ENCODE data around the gene SPAG6. TPM values are rescaled to one million over a fixed set of nuclear protein-coding genes. Genes with fewer than 3 reads are reported as not detected.

The SPAG6 gene
- total RNA-seq, 4 donors from 2014 or later, result not detected

GRCh38 chr10:22316286-22317075, 28.8 kb upstream of the SPAG6 start, which contains the start of gene COMMD3:
Gene COMMD3 (plus strand): TSS chr10:22316388. CDS start chr10:22316418, 30 bp downstream.
- no peaks in the 10 kb centered on the region for H3K36me3 ChIP-seq
- H3K9me3 ChIP-seq, result no peaks in the 10 kb centered on the region
- H3K27ac ChIP-seq, result peak within 1 kb of the TSS; percentile 89 to 96 (median 92)
- 0 to 10% methylated on average over 2 to 7 of the region's 63 CpGs for WGBS, 2 donors (ENCODE audit: low coverage in 1 of 2)
- TF ChIP-seq POLR2A (IDR thresholded peaks at IDR 0.05), result peak; percentile 72 to 76
- TF ChIP-seq CTCF (IDR thresholded peaks at IDR 0.05), result no peak
- TF ChIP-seq POLR2AphosphoS5 (IDR thresholded peaks at IDR 0.05), result peak; percentile 76
- peak; percentile 87 for ATAC-seq
- no peaks in the 10 kb centered on the region for H3K27me3 ChIP-seq
- peak within 1 kb of the TSS; percentile 76 to 99 for H3K4me3 ChIP-seq
- peaks cover 5 to 41% (median 7%) of the 10 kb centered on the region in 3 donors for H3K4me1 ChIP-seq

DNA sequence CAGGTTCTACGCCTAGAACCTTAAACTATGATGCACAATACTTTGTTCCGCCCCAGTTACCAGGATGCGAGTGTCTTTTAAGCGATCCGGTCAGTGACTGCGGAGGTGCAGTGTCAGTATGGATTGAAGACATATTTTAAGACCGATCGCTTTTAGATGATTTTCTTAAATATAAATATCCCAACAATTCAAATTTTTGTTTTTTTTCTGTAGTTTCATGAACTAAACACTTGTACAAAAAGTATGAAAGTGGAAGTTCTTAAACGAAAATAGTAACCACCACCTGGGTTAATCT, 28.3 kb upstream of the SPAG6 start:
- WGBS, 2 donors (ENCODE audit: low coverage in 1 of 2), result 3 to 15% methylated on average over 8 to 9 of the region's 9 CpGs
- no peaks in the 10 kb centered on the region for H3K27me3 ChIP-seq
- H3K9me3 ChIP-seq, result no peaks in the 10 kb centered on the region
- H3K36me3 ChIP-seq, result no peaks in the 10 kb centered on the region
- TF ChIP-seq POLR2AphosphoS5 (IDR thresholded peaks at IDR 0.05) (no peak), EP300 (IDR thresholded peaks at IDR 0.05) (no peak), CTCF (IDR thresholded peaks at IDR 0.05) (no peak), POLR2A (IDR thresholded peaks at IDR 0.05) (no peak)
- peak overlapping the region; percentile 76 to 99 for H3K4me3 ChIP-seq
- peaks cover 5 to 41% (median 7%) of the 10 kb centered on the region in 3 donors for H3K4me1 ChIP-seq
- no peak for ATAC-seq
- peak overlapping the region; percentile 85 to 93 (median 90) for H3K27ac ChIP-seq

DNA sequence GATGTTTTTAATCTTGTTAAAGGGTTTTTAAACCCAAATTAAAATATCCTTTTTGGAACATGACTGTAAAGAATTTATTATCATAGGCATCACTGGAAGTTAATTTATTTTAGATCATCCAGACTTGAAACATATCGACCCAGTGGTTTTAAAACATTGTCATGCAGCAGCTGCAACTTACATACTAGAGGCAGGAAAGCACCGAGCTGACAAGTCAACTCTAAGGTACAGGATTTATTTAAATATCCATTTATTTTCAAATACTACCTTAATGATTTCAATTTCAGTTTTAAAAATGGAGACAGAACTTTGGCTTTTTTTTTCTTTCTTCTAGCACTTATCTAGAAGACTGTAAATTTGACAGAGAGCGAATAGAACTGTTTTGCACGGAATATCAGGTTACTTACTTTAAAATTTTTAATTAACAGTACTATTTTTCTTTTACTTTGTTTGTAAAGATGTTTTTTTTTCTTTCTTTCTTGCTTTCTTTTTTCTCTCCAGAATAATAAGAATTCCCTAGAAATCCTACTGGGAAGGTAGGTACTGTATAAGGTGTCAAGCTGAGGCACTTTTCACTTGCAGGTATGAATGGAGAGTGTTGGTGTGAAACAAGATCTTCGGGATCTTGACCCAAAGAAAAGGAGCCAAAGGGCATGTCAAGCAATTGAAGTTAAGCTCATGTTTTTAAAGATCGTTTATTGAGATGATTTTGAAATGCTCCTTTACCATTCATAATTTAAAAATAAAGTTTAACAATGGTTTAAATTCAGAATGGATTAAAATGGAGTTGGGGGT, 27.3 kb upstream of the SPAG6 start:
- H3K36me3 ChIP-seq, result no peaks in the 10 kb centered on the region
- no peak overlapping the region for H3K4me3 ChIP-seq
- H3K9me3 ChIP-seq, result no peaks in the 10 kb centered on the region
- no peaks in the 10 kb centered on the region for H3K27me3 ChIP-seq
- H3K4me1 ChIP-seq, result peaks cover 5 to 51% (median 13%) of the 10 kb centered on the region in 3 donors
- H3K27ac ChIP-seq, result peak overlapping the region in 3 of 4 donors; percentile 89 to 93 (median 92)
- ATAC-seq, result no peak
- 60 to 87% methylated on average over 6 of the region's 6 CpGs for WGBS, 2 donors (ENCODE audit: low coverage in 1 of 2)
- no peak for TF ChIP-seq CTCF (IDR thresholded peaks at IDR 0.05)
- TF ChIP-seq POLR2A (IDR thresholded peaks at IDR 0.05), result no peak
- TF ChIP-seq EP300 (IDR thresholded peaks at IDR 0.05), result no peak
- no peak for TF ChIP-seq POLR2AphosphoS5 (IDR thresholded peaks at IDR 0.05)

DNA sequence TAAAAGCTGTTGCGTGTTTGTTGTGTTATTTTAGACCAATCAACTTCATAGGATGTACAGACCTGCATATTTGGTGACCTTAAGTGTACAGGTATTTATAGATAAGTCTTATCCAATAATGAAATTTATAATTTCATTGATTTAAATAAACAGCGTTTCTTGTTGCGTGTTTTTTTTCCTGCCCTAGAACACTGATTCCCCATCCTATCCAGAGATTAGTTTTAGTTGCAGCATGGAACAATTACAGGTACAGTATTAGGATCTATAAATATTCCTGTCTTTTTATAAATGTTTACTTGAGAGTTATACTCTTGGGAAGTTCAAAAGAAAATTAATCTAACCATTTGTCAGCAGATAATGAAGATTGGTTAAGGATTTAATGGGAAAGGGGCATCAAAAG, 26.5 kb upstream of the SPAG6 start:
- Histone ChIP-seq H3K36me3 (no peaks in the 10 kb centered on the region), H3K4me1 (peaks cover 8 to 59% (median 21%) of the 10 kb centered on the region in 3 donors), H3K27me3 (no peaks in the 10 kb centered on the region), H3K9me3 (no peaks in the 10 kb centered on the region), H3K4me3 (no peak overlapping the region), H3K27ac (no peak overlapping the region)
- no peak for ATAC-seq
- TF ChIP-seq POLR2AphosphoS5 (IDR thresholded peaks at IDR 0.05), result no peak
- no peak for TF ChIP-seq POLR2A (IDR thresholded peaks at IDR 0.05)
- no peak for TF ChIP-seq CTCF (IDR thresholded peaks at IDR 0.05)
- no peak for TF ChIP-seq EP300 (IDR thresholded peaks at IDR 0.05)
- WGBS, 2 donors (ENCODE audit: low coverage in 1 of 2), result 94% methylated on average over 3 of the region's 3 CpGs
